ENCODE results near the gene CES4A.

DNA sequence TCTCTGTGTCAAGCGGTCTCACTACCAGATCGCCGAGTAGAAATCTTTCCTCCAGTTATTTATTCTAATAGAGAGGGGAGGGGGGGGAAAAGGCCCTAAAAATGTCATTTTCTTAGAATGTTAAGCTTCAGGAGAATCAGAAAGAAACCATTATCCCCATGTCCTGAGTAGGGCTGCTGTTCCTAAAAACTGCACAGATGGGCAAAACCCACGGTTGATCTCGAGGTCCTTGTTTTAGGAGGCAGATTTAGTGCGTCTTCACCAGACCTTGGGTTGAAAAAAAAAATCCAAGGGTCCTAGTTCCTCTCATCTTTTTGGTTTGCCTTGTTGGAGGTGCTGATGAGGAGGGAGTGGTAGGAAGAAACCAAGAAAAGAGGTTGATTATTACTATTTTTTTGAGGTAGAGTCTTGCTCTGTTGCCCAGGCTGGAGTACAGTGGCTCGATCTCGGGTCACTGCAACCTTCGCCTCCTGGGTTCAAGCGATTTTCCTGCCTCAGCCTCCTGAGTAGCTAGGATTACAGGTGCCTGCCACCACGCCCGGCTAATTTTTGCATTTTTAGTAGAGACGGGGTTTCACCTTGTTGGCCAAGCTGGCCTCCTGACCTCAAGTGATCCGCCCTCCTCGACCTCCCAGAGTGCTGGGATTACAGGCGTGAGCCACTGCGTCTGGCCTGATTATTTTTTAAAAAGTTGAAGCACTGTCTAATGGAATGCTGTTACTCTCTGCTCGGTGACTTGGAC lies 42.0 kb downstream of the CES4A start:
- TF ChIP-seq, protein P1, sequence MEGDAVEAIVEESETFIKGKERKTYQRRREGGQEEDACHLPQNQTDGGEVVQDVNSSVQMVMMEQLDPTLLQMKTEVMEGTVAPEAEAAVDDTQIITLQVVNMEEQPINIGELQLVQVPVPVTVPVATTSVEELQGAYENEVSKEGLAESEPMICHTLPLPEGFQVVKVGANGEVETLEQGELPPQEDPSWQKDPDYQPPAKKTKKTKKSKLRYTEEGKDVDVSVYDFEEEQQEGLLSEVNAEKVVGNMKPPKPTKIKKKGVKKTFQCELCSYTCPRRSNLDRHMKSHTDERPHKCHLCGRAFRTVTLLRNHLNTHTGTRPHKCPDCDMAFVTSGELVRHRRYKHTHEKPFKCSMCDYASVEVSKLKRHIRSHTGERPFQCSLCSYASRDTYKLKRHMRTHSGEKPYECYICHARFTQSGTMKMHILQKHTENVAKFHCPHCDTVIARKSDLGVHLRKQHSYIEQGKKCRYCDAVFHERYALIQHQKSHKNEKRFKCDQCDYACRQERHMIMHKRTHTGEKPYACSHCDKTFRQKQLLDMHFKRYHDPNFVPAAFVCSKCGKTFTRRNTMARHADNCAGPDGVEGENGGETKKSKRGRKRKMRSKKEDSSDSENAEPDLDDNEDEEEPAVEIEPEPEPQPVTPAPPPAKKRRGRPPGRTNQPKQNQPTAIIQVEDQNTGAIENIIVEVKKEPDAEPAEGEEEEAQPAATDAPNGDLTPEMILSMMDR (IDR thresholded peaks at IDR 0.05), result no peak
- no peak for TF ChIP-seq POLR2A (IDR thresholded peaks at IDR 0.05)

Data from Peyer's patch (tissue), 4 donors.